ENCODE data around the gene TPRX2.
"Not testable (repeated sequence)": the region's sequence is repeated elsewhere in the genome, so short reads cannot be mapped to it uniquely, and the experiment has no call there.

TPRX2 gene

DNA sequence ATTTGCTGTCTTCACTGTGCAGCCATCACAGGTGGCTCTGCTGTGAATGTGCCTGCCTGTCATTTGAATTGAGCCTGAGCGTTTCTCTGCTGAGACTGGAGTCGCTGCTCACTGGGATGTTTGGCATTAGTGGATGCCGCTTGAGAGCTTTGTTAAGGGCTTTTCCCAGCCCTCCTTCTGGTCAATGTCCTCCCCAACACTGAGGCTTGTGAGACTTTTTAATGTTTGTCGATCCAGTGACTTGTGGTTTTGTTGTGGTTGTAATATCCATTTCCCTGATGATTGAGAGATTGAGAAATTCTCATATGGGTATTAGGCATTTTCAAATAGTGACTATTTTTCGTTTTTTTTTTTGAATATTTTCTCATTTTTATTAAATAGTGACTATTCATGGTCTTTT is 2.6 kb downstream of the TPRX2 start:
- no peak for DNase-seq (ENCODE audit: low read depth)

GRCh38 chr19:47863514-47863936 is 4.5 kb downstream of the TPRX2 start:
- DNase-seq (ENCODE audit: low read depth) = peak; percentile 80

DNA sequence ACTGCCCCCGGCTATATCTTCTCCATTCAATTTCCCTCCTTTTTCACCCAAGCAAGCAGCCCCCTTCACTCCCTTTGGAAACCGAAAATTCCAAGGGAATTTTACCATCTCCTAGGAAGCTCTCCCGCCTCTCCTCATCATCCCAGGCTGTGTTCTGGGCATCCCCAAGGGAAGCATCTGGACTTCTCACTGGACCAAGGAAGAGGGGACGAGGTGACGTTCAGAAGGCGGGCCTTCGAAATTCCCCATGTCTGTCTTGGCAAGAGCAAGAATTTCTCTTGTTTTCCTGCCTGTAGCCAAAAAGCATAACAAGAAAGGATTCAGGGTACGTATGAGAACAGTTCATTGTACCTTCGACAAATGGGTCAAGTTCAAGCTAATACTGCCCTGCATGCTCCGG is 6.1 kb downstream of the TPRX2 start:
- no peak for DNase-seq (ENCODE audit: low read depth)

- no peak for DNase-seq (ENCODE audit: low read depth)
These were observed 19.9 kb downstream of the TPRX2 start for GRCh38 chr19:47878906-47879305.

- not testable (repeated sequence) for DNase-seq (ENCODE audit: low read depth)
These were observed 20.4 kb downstream of the TPRX2 start for GRCh38 chr19:47879385-47879784.

DNA sequence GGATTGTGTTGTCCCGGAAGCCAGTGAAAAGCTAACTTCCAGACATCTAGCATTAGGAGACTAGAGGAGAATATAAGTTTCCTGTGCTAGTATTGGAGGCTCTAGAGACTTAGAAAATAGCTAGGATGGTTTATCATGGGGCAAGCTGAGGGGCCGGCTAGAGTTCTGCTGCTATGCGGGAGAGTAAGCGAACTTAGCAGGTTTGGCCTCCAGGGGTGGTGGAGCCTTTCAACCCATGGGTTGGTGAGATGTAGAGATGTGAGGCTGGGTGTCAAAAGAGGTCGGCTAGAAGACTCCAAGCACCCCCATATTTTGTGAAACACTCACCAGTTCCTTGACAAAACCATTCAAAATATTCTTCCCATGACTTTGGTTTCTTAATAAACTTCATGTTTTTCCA is 22.7 kb downstream of the TPRX2 start:
- no peak for DNase-seq (ENCODE audit: low read depth)

GRCh38 chr19:47882890-47883289 is 23.9 kb downstream of the TPRX2 start:
- DNase-seq (ENCODE audit: low read depth) = no peak

DNA sequence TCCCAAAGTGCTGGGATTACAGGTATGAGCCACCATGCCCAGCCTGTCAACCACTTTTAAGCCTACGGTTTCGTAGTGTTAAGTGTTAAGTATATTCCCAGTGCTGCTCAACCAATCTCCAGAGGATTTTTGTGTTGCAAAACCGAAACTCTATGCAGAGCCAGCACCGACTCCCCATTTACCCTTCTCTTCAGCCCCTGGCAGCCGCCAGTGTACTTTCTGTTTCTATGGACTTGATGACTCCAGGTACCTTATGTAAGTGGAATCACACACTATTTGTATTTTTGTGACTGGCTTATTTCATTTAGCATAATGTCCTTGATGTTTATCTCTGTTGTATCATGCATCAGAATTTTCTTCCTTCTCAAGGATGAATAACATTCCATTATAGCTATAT is 26.0 kb downstream of the TPRX2 start:
- no peak for DNase-seq (ENCODE audit: low read depth)

DNA sequence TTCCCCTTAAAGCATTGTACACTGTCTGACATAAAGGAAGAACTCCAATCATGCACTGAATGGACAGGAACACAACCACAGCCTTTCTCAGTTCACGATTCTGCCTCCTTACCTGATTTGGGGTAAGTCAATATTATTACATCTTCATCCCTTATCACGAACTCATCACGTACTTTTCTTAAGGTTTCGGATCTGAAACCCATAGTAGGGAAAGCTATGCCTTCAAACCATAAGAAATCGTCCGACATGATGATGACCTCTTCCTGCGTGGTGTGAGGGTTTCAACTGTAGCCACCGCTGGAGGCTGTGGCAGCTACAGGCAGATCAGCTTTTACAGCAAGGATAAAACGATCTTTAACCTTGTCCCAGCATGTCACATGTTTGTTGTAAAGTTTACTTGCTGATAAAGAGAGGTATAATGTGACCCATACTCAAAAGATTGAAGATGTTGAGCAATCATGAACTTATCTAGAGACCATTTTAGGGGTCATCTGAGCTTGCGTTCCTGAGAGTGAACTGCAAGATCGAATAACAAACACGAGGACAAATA is 27.1 kb downstream of the TPRX2 start, which contains the start of gene SULT2A1:
Gene SULT2A1 (minus strand): TSS at position 306 of the 550 bp plus-strand sequence. CDS start 58 bp downstream, at position 248.
- DNase-seq (ENCODE audit: low read depth) = no peak

GRCh38 chr19:47890865-47891621 is 32.0 kb downstream of the TPRX2 start:
- DNase-seq (ENCODE audit: low read depth) = no peak

GRCh38 chr19:47891622-47891922 is 32.5 kb downstream of the TPRX2 start:
- no peak for DNase-seq (ENCODE audit: low read depth)

GRCh38 chr19:47891923-47892666 is 33.1 kb downstream of the TPRX2 start:
- no peak for DNase-seq (ENCODE audit: low read depth)

DNA sequence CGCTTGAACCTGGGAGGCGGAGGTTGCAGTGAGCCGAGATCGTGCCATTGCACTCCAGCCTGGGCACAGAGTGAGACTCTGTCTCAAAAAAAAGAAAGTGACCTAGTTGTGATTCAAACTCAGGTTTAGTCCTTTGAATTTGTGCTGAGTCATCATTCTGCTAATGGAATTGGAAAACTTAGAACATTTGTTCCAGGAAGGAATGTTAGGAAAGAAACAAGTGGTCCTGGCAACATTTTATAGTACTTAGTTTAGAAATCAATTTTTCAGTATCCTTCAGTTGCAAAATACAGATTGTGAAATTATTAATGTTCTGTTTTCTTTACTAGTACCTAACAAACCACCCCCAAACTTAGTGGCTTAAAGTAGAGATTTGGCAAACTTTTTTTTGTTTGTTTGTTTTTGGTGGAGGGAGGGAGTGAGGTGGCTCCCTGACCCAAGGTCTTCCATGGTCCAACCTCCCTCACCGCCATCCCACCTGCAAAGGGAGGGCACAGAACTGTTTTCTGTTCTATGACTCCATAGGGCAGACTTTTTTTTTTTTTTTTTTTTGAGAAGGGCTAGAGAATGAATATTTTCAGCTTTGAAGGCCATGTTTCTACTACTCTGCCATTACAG is 36.2 kb downstream of the TPRX2 start:
- no peak for DNase-seq (ENCODE audit: low read depth)

- no peak for DNase-seq (ENCODE audit: low read depth)
These were observed 37.0 kb downstream of the TPRX2 start for GRCh38 chr19:47896019-47896418.

- DNase-seq (ENCODE audit: low read depth) = no peak
These were observed 37.7 kb downstream of the TPRX2 start for GRCh38 chr19:47896773-47897172.

DNA sequence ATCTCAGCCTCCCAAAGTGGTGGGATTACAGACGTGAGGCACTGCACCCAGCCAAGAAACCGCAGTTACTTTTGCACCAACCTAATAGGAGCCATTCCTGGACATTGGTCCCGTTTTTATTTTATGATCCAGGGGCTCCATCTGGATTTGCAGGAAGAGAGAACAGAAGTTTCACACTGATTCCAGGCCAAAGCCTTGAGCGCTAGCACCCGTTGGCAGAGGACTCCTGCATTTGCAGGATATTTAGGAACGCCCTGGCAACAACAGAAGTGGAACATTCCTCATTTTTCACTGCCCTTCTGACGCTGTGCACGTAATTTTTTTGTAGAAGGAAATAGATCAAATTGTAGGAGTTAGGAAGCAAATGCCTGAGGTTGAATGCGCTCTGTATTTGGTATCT is 38.8 kb downstream of the TPRX2 start:
- DNase-seq (ENCODE audit: low read depth) = no peak

- DNase-seq (ENCODE audit: low read depth) = no peak
These were observed 40.3 kb downstream of the TPRX2 start for GRCh38 chr19:47899335-47899734.

DNA sequence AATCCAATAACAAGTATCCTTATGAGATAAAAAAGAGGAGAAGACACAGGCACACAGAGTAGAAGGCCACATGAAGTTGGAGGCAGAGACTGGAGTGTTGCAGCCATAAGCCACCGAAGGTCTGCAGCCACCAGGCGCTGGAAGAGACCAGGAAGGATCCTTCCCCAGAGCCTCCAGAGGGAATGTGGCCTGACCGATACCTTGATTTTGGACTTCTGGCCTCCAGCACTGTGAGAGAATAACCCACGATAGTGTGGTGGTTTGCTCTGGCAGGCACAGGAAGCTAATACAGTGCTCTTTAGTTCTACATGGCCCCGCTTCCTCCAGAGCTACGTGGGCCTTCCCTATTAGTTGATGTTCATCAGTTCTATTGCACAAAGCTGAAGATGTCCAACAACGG is 42.3 kb downstream of the TPRX2 start:
- no peak for DNase-seq (ENCODE audit: low read depth)

DNA sequence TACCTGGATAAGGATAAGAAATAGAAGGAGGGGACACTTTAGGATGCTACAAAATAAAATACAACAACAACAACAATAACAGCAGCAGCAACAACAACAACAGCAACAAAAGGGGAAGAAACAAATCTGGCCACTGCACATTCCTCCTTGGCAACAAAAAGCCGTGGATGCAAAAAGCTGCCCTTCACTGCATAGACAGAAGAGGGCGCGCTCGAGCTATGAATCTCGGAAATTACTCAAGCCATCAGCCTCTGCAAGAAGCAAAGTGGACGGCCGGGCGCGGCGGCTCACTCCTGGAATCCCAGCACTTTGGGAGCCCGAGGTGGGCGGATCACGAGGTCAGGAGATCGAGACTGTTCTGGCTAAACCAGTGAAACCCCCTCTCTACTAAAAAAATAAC is 50.3 kb downstream of the TPRX2 start:
- peak; percentile 70 for DNase-seq (ENCODE audit: low read depth)

DNA sequence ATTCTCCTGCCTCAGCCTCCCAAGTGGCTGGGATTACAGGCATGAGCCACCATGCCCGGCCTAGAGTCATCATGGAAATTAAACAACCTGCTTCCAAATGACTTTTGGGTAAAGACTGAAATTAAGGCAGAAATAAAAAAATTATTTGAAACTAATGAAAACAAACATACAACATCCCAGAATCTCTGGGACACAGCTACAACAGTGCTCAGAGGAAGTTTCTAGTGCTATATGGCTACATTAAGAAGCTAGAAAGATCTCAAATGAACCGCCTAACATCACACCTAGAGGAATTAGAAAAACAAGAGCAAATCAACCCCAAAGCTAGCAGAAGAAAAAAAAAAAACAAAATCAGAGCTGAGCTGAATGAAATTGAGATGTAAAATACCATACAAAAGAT is 51.2 kb downstream of the TPRX2 start:
- DNase-seq (ENCODE audit: low read depth) = not testable (repeated sequence)

Measured in activated T-cell treated with anti-CD3 and anti-CD28 coated beads for 24 hours (primary cell).